Cardiac septum (tissue), 1 donor: ENCODE measurements around the gene APOBR. TPM values are rescaled to one million over a fixed set of nuclear protein-coding genes. Genes with fewer than 3 reads are reported as not detected.
A peak's percentile ranks its signal among the peaks of the same experiment; 100 is the strongest.
"Not testable (repeated sequence)": the region's sequence is repeated elsewhere in the genome, so short reads cannot be mapped to it uniquely, and the experiment has no call there.

Experiments used
- DNase-seq: peaks from one replicate; pipeline ENCODE4 v3.0.0-alpha.2; 2020; ENCODE audit warnings: low spot score
- intact Hi-C: fragments of 100-400 bp; cut with DNase I; formaldehyde crosslinking; loops from one replicate; pipeline ENCODE4 v1.14.0; 2022
- long read RNA-seq: library from polyadenylated mRNA; unstranded; transcript quantifications from one replicate; pipeline ENCODE4 v2.0.0, GENCODE V29; 2021
- total RNA-seq: library from RNA; stranded (reverse); fragmentation: NEBNext Ultra II Directional; extraction: Animal tissue kit (Norgen Biotek cat#: 25700); gene quantifications from one replicate; pipeline ENCODE4 v1.2.1, GENCODE V29; 2021
- donor health status: DM: no; HTN: no; CAD: no.

APOBR gene
- 0.51 TPM for total RNA-seq
- long read RNA-seq, partial matches to known transcripts = 3 of 3 reads
- long read RNA-seq, other reads (novel, unspliced or antisense) = 0 of 3 reads

GRCh38 chr16:28494121-28494851, at the start of gene APOBR:
APOBR (plus strand) TSS chr16:28494643; CDS start chr16:28494682, 39 bp downstream.
- intact Hi-C loops = loop anchor here (5.0 to 10.0 kb wide), 3 partner anchors 43 to 451 kb away; partner anchors contain the start of gene NUPR1
- DNase-seq = peak; percentile 90

- DNase-seq, intact Hi-C loops: not testable (repeated sequence)
These were observed 48.1 kb upstream of the APOBR start for GRCh38 chr16:28446388-28446787.

GRCh38 chr16:28447081-28447480, 47.4 kb upstream of the APOBR start:
- intact Hi-C loops, DNase-seq: not testable (repeated sequence)

GRCh38 chr16:28473714-28474265, 20.7 kb upstream of the APOBR start:
- intact Hi-C loops = no loop called here
- DNase-seq = peak; percentile 14

GRCh38 chr16:28475221-28475620, 19.2 kb upstream of the APOBR start:
- intact Hi-C loops = no loop called here
- DNase-seq = no peak

- intact Hi-C loops = no loop called here
- DNase-seq = peak; percentile 51
These were observed 17.0 kb upstream of the APOBR start for GRCh38 chr16:28477311-28477920.

GRCh38 chr16:28478506-28479180, 15.8 kb upstream of the APOBR start:
- intact Hi-C loops = no loop called here
- DNase-seq = no peak

- intact Hi-C loops = no loop called here
- DNase-seq = peak; percentile 31
These were observed 12.4 kb upstream of the APOBR start for GRCh38 chr16:28482026-28482425.

GRCh38 chr16:28483361-28483760, 11.1 kb upstream of the APOBR start:
- intact Hi-C loops = not testable (repeated sequence)
- DNase-seq = peak; percentile 31

GRCh38 chr16:28486266-28486665, 8.2 kb upstream of the APOBR start:
- DNase-seq = no peak
- intact Hi-C loops = no loop called here

GRCh38 chr16:28491230-28491969, 3.0 kb upstream of the APOBR start:
- DNase-seq = no peak
- intact Hi-C loops = loop anchor here (5.0 to 10.0 kb wide), 3 partner anchors 46 to 453 kb away; partner anchors contain the start of gene NUPR1

GRCh38 chr16:28491970-28492474, 2.4 kb upstream of the APOBR start, which contains the start of gene CLN3:
CLN3 (minus strand) TSS chr16:28492074; CDS start chr16:28491759, 315 bp downstream.
- intact Hi-C loops = loop anchor here (2.0 to 10.0 kb wide), 4 partner anchors 45 to 453 kb away; partner anchors contain the start of gene NUPR1
- peak; percentile 96 for DNase-seq

- DNase-seq = no peak
- intact Hi-C loops = loop anchor here (2.0 to 10.0 kb wide), 4 partner anchors 45 to 452 kb away; partner anchors contain the start of gene NUPR1
These were observed 1.9 kb upstream of the APOBR start for GRCh38 chr16:28492511-28492910.

- no peak for DNase-seq
- intact Hi-C loops = loop anchor here (10.0 kb wide), 1 partner anchor 450 kb away; no protein-coding TSS in a partner anchor
These were observed 803 bp downstream of the APOBR start for GRCh38 chr16:28495098-28495793.

- intact Hi-C loops = loop anchor here (10.0 kb wide), 1 partner anchor 449 kb away; no protein-coding TSS in a partner anchor
- DNase-seq = no peak
These were observed 1.6 kb downstream of the APOBR start for GRCh38 chr16:28495795-28496749.

- intact Hi-C loops = loop anchor here (10.0 kb wide), 1 partner anchor 448 kb away; no protein-coding TSS in a partner anchor
These were observed 2.4 kb downstream of the APOBR start for GRCh38 chr16:28496844-28497243.

GRCh38 chr16:28497386-28497785, 2.9 kb downstream of the APOBR start:
- intact Hi-C loops = loop anchor here (10.0 kb wide), 1 partner anchor 447 kb away; no protein-coding TSS in a partner anchor
- no peak for DNase-seq

More at GRCh38 chr16:28496844-28497243, 2.4 kb downstream of the APOBR start:
- no peak for DNase-seq
